Keratinocyte (primary cell): ENCODE measurements around the gene NLRP7.
"Not testable (repeated sequence)": the region's sequence is repeated elsewhere in the genome, so short reads cannot be mapped to it uniquely, and the experiment has no call there.

ENCODE experiments used
- EZH2 ChIP-seq: IDR thresholded peaks from one replicate; pipeline ENCODE4 v1.6.1; 2012; ENCODE audit warnings: inconsistent platforms, mild to moderate bottlenecking, low read length, moderate library complexity
- TF ChIP-seq, protein P1 (sequence below), 3 experiments: IDR thresholded peaks in 1 of 3; conservative IDR thresholded peaks in 1 of 3; optimal IDR thresholded peaks in 1 of 3; 2 replicates in 2 of 3; 3 replicates in 1 of 3; pipeline versions ENCODE3 to v1.5.1; 2011; ENCODE audit warnings: low read length in 3 of 3, mild to moderate bottlenecking in 3 of 3, moderate library complexity in 2 of 3, control low read depth in 1 of 3, inconsistent platforms in 1 of 3; ENCODE audit not compliant: insufficient read depth in 2 of 3; ENCODE audit errors: extremely low read depth in 1 of 3

DNA sequence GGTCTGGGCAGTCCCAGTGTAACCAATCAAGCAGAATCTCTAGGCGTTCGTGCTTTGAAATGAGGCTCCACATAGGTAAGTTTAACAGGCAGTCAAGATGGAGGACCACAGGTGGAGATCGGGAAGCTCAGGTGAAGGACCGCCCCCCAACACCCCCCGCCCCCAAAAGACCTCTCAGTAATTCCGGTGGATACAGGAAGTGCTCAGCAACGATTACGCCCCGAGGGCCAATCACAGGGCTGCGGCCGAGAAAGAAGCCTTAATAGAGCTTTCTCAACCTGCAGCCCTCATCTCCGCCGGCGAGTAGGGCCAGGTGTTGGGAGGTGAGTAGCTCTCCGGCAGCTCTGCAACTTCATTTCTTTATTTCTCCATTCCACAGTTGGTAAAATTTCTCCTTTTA lies 17.7 kb upstream of the NLRP7 start:
- TF ChIP-seq, protein P1, sequence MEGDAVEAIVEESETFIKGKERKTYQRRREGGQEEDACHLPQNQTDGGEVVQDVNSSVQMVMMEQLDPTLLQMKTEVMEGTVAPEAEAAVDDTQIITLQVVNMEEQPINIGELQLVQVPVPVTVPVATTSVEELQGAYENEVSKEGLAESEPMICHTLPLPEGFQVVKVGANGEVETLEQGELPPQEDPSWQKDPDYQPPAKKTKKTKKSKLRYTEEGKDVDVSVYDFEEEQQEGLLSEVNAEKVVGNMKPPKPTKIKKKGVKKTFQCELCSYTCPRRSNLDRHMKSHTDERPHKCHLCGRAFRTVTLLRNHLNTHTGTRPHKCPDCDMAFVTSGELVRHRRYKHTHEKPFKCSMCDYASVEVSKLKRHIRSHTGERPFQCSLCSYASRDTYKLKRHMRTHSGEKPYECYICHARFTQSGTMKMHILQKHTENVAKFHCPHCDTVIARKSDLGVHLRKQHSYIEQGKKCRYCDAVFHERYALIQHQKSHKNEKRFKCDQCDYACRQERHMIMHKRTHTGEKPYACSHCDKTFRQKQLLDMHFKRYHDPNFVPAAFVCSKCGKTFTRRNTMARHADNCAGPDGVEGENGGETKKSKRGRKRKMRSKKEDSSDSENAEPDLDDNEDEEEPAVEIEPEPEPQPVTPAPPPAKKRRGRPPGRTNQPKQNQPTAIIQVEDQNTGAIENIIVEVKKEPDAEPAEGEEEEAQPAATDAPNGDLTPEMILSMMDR (optimal IDR thresholded peaks at IDR 0.05 in 1 of 3, IDR thresholded peaks at IDR 0.05 in 1 of 3, conservative IDR thresholded peaks at IDR 0.05 in 1 of 3; ENCODE audit: extremely low read depth in 1 of 3, insufficient read depth in 2 of 3, low read length in 3 of 3) = not testable (repeated sequence)
- TF ChIP-seq EZH2 = not testable (repeated sequence)
